Activated gamma-delta T cell treated with anti-CD3 and anti-CD28 coated beads, Interleukin-2, amount 50 U/mL, for 16 hours (primary cell): Measurements from ENCODE around the gene SHISA6.
"Not testable (repeated sequence)": the region's sequence is repeated elsewhere in the genome, so short reads cannot be mapped to it uniquely, and the experiment has no call there.

Experiments
- DNase-seq: peaks from one replicate; pipeline ENCODE4 v3.0.0-alpha.2; 2020; ENCODE audit warnings: low read depth

The SHISA6 gene

GRCh38 chr17:11267999-11268575, 27.1 kb downstream of the SHISA6 start:
- no peak for DNase-seq

DNA sequence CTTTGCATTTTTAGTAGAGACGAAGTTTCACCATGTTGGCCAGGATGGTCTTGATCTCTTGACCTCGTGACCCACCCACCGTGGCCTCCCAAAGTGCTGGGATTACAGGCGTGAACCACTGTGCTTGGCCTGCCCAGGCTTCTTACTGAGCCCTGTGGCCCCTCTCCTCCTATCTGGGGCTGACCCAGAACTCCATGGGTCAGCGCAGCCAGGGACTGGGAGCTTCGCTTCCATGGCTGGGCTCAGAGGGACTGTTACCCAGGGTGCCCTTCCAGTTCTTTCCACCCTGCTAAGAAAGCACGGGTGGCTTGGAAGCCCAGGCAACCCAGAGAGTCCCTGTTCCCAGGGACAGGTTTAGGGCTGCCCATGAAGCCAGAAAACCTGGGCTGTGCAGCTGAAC, 28.2 kb downstream of the SHISA6 start:
- no peak for DNase-seq

DNA sequence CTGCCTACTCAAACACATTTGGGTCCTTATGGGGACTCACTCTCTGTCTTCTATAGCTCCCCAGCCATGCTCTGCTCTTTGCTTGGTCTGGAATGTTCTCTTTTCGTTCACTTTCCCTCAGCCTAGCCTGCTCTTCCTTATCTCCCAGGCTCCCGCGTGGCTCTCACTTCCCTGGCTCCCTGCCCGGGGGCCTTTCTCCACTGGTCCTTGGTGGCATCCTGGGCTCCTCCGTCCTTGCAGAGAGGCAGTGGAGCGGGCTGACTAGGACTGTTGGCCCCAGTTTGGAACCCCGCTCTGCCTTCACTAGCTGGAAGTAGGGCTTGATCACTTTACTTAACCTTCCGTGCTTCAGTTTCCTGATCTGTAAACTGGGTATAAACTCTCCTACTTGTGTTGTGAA, 31.2 kb downstream of the SHISA6 start:
- DNase-seq, result no peak

DNA sequence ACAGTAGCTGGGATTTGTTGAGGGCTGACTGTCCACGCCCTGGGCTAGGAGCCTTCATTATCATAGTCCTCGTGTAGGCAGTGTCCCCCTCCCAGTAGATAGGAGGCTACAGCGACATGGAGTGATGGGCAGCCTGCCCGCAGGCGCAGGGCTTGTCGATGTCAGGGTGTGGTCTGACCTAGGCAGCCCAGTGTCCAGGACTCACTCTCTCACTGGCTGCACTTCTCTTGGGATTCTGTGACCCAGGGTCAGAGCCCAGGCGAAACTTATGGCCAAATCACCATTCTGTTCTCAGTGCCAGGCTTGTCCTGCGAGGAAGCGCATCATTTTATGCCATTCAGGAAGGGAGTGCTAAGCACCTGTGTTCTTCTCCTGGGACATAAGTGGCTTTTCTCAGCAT, 32.6 kb downstream of the SHISA6 start:
- DNase-seq, result no peak

- DNase-seq, result no peak
These were observed 33.1 kb downstream of the SHISA6 start for GRCh38 chr17:11274106-11274505.

DNA sequence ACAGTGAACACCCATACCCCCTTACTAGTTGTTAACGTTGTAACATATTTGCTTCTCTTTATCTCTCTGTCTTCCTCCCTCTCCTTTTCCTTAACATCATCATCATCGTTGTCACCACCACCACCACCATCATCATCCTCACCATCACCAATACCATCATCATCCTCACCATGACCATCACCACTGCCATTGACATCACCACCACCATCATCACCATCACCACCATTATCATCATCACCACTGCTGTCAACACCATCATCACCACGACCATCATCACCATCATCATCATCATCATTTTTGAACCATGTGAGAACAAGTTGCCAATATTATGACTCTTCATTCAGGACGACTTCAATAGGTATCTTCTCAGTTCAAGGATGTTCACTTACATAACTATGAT, 35.5 kb downstream of the SHISA6 start:
- no peak for DNase-seq

DNA sequence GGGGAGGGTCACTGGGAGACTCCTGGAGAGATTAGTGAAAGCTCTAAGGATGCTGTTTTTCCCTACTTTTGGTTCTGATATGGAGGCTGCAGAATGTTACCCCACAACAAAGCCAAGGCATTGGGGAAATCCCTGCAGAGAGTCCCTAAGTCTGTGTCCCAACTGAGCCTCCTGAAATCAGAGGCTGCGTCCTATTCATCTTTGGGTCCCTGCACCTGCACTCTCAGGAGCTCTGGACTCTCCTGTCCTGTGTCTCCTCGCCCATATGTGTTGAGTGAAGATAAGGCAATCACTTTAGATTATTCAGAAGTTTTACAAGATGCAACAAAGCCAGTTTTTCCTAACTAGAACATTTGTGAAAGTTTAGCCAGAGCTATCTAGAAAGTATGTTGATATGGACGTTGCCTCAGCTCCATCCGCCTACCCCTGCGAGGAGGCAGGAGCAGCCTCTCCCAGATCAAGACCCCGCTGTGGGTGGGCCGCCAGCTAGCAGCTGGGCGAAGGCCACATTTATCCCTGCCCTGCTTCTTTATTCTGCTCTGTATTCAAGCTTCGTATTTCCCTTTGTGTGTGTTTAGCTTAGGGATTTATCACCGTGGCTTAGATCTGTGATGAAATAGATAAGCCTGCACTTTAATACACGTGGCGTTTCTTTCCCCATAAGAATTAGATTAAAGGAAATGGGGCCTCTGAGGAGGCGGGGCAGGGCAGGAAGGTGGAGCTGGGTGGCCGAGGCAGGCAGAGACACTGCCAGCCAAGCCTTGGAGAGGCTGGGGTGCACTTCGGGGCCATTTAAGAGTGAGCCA, 37.4 kb downstream of the SHISA6 start:
- DNase-seq, result no peak

- DNase-seq, result no peak
These were observed 37.9 kb downstream of the SHISA6 start for GRCh38 chr17:11278992-11279270.

DNA sequence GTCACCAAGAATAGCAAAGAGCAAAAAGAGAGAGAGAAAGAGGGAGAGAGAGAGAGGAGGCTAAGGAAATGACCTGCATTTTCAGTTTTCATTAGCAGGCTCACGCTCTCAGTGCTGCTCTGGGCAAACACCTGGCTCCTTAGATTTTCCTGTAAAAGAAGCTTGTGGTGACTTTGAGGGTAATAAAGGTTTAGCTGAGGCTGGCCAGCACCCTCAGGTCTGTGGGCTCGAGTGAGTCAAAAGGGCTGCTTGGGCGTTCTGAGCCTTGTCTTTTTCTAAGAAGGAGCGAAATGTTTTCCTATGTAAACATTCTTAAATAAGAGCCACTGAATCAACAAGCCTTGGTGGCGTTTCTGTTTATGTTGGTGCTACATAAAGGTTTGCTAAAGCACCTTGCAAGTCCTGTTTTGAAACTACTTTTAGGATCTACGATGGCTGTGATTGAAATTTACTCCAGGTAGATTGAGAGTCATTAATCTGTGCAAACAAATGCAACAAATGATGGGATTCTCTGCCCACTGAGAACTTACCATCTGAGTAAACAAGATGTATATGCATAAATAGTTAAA, 38.8 kb downstream of the SHISA6 start:
- DNase-seq, result no peak

DNA sequence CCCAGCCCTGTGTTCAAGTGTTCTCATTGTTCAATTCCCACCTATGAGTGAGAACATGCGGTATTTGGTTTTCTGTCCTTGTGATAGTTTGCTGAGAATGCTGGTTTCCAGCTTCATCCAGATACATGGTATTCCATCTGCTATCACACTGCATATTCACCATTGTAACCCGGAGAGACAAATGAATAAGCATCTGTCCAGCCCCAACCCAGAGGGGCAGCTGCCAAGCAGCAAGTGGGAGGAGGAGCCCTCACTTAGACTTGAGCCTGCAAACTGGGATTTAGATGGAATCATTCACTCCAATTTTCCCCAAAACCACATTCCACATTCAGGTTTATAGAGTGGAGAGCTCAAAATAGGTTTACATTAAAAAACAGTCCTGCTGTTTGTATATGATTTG, 41.6 kb downstream of the SHISA6 start:
- no peak for DNase-seq

- no peak for DNase-seq
These were observed 43.8 kb downstream of the SHISA6 start for GRCh38 chr17:11284811-11285210.

DNA sequence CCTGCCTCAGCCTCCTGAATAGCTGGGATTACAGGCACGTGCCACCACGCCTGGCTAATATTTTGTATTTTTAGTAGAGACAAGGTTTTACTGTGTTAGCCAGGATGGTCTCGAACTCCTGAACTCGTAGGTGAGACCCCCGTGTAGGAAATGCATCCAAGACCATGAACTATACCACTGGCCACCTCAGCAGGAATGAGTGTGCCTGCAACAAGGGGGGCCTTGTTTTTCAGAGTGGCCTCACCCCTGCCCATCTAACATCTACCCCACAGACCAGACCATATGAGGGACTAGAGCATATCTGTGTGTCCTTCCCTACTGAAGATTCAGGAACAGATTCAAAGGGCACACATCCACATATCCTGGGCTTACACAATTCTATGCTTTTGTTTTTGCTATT, 44.9 kb downstream of the SHISA6 start:
- DNase-seq, result no peak

DNA sequence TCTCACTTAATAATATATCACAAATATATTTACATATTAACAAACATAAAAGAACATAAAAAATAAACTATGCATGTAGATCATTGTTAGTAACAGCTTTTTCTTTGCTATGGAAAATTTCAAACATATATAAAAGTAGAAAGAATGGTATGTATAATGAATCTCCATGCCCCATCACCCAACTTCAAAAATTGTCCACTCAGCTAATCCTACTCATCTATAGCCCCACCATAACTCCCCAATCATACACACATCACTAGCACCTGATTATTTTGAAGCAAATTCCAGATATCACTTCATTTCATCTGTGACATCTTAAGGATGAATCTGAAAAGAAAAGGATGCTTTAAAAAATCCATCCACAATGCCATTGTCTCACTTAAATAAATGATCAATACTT, 46.8 kb downstream of the SHISA6 start:
- no peak for DNase-seq

DNA sequence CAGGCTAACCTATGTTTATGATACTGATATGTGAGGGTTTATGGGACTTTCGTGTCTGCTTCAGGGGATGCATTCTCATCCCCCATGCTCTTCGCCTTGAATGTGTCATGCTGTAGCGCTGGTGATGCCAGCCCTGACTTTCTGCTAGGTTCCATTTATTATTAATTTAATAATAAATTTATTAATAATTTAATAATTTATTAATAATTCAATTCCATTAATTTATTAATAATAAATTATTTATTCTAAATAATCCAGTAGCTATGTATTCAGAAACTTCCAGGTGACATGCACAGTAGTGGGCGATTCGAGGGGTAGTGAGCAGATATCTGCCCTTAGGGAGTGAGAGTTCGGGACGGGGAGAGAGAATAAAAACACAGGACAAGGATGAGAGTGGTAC, 49.8 kb downstream of the SHISA6 start:
- no peak for DNase-seq

GRCh38 chr17:11292491-11292890, 51.5 kb downstream of the SHISA6 start:
- no peak for DNase-seq

GRCh38 chr17:11293480-11293879, 52.5 kb downstream of the SHISA6 start:
- no peak for DNase-seq

DNA sequence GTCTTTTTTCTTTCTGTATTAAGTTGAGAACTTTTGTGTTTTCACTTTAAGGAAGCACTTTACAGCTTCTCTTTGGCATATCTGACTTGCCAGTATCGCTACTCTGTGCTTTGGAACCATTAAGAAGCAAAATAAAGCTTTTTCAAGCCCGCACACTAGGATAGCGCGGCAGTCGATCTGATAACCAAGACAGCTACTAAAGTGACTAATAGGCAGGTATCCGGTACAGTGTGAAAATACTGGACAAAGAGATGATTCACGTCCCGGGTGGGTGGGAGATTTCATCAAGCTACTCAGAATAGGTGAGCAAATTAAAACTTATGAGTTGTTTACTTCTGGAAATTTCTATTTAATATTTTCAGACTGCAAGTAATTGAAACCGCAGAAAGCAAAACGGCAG, 53.8 kb downstream of the SHISA6 start:
- no peak for DNase-seq

DNA sequence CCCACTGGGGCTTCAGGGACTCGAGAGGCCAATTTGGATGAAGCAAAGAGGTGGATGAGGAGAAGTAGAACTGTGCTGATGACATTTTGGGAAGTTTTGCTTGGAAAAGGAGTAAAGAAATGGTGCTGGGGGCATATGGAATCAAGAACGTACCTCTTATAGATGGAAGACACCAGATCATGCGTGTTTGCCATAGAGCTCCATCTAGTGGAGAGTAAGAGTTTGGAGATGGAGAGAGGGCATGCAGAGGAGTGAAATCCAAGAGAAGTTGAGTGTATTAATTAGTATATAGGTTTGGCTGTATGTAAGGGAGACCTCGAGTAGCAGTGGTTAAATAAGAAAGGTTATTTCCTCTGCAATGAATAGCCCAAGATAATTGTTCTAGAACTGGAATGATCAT, 56.0 kb downstream of the SHISA6 start:
- no peak for DNase-seq

- no peak for DNase-seq
These were observed 57.4 kb downstream of the SHISA6 start for GRCh38 chr17:11298401-11298800.

DNA sequence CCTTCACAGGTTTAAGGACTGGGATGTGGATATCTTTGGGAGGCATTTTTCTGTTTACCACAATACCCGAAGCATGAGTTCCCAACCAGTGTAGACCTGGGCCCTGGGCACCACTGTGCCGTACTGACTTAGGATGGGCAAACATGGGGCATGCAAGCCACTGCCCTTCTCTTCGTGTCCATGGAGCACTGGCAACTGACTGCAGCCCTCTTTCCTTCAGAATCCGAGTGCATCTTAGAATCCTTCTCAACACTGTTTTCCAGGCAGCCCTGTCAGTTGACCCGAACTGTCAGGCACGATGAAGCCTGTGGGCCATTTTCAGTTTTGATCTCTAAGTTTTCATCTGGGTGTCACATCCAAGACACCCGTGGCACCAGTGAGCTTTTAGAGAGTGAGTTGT, 59.2 kb downstream of the SHISA6 start:
- DNase-seq, result no peak

DNA sequence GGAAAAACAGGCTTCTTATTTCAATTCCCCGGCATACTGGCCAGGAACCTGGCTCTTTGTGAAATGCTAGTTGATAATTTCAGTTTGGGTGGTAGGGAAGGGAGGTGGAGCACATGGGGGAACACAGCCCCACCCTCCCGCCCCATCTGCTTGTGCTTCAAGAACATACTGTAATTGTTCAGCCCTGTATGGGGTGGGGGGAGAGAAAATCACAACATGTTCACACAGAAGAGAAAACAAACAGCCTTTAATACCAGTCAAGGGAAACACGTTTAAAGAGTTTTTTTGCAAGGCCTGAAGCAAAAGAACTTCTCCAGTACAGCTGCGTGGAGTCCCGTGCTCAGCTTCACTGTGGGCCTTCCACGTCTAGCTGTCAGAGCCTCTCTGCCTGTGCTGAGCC, 59.7 kb downstream of the SHISA6 start:
- DNase-seq, result no peak

DNA sequence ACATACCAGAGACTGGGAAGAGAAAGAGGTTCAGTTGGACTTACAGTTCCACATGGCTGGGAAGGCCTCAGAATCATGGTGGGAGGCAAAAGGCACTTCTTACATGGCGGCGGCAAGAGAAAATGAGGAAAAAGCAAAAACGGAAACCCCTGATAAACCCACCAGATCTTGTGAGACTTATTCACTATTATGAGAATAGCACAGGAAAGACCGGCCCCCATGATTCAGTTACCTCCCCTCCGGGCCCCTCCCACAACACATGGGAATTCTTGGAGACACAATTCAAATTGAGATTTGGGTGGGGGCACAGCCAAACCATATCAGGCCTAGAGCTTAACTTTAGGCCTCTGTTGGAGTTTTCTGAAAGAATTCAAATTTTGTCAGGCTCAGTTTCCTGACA, 60.9 kb downstream of the SHISA6 start:
- not testable (repeated sequence) for DNase-seq

GRCh38 chr17:11302401-11303186, 61.6 kb downstream of the SHISA6 start:
- DNase-seq, result no peak
